Activated B cell treated with CpG ODN at 0.5 μM for 24 hours (primary cell): ENCODE results near the gene NLRC4. TPM values are rescaled to one million over a fixed set of nuclear protein-coding genes. Genes with fewer than 3 reads are reported as not detected.
A peak's percentile ranks its signal among the peaks of the same experiment; 100 is the strongest.
"Not testable (repeated sequence)": the region's sequence is repeated elsewhere in the genome, so short reads cannot be mapped to it uniquely, and the experiment has no call there.

Source experiments
- ATAC-seq: fragments of 200-7000 bp; cut with Tn5 transposase; one replicate; pipeline ENCODE4 v1.10.0; 2021; ENCODE audit warnings: low read depth, mild to moderate bottlenecking, moderate library complexity
- CTCF ChIA-PET: fragments of 350-600 bp; sonication (Branson Sonifier 250); formaldehyde crosslinking; loops from one replicate; lab custom pipeline; 2021; ENCODE audit warnings: antibody characterized with exemption; lab: Charles Lee
- POLR2A ChIA-PET: fragments of 350-600 bp; sonication (Branson Sonifier 250); formaldehyde crosslinking; loops from one replicate; lab custom pipeline; 2021; ENCODE audit warnings: antibody characterized with exemption; lab: Charles Lee
- DNase-seq: peaks from one replicate; pipeline ENCODE4 v3.0.0; 2022
- H3K27ac Mint-ChIP-seq: one replicate; pipeline ENCODE4 v1.8.0; 2020; ENCODE audit warnings: mixed read lengths
- H3K27me3 Mint-ChIP-seq: one replicate; pipeline ENCODE4 v1.8.0; 2021; ENCODE audit warnings: mixed read lengths
- H3K36me3 Mint-ChIP-seq: one replicate; pipeline ENCODE4 v1.8.0; 2021; ENCODE audit warnings: low read depth, mixed read lengths
- H3K4me1 Mint-ChIP-seq: one replicate; pipeline ENCODE4 v1.8.0; 2021; ENCODE audit warnings: mixed read lengths
- H3K4me3 Mint-ChIP-seq: one replicate; pipeline ENCODE4 v1.8.0; 2020; ENCODE audit warnings: mild to moderate bottlenecking, mixed read lengths
- H3K9me3 Mint-ChIP-seq: one replicate; pipeline ENCODE4 v1.8.0; 2020; ENCODE audit warnings: mixed read lengths
- intact Hi-C: fragments of 100-400 bp; cut with micrococcal nuclease; formaldehyde crosslinking; loops from one replicate; pipeline ENCODE4 v1.15.1; 2024
- total RNA-seq: library from RNA; stranded (reverse); gene quantifications from 2 replicates; pipeline ENCODE4 v1.2.3, GENCODE V29; 2022
- TF ChIP-seq, protein P1 (sequence below): fragments of 200-600 bp; IDR thresholded peaks from one replicate; pipeline ENCODE4 v1.8.0; 2022; ENCODE audit warnings: antibody characterized with exemption, mild to moderate bottlenecking

The NLRC4 gene
- total RNA-seq, 1 donor from 2014 or later, result 0.98 TPM

GRCh38 chr2:32277363-32277673 lies 12.6 kb upstream of the NLRC4 start:
- Mint-ChIP-seq H3K36me3 (peaks cover 18% of the 10 kb centered on the region), H3K27ac (peak overlapping the region; percentile 94), H3K9me3 (no peaks in the 10 kb centered on the region), H3K27me3 (peaks cover 9% of the 10 kb centered on the region), H3K4me1 (peaks cover 23% of the 10 kb centered on the region), H3K4me3 (peak overlapping the region; percentile 90)
- TF ChIP-seq, protein P1, sequence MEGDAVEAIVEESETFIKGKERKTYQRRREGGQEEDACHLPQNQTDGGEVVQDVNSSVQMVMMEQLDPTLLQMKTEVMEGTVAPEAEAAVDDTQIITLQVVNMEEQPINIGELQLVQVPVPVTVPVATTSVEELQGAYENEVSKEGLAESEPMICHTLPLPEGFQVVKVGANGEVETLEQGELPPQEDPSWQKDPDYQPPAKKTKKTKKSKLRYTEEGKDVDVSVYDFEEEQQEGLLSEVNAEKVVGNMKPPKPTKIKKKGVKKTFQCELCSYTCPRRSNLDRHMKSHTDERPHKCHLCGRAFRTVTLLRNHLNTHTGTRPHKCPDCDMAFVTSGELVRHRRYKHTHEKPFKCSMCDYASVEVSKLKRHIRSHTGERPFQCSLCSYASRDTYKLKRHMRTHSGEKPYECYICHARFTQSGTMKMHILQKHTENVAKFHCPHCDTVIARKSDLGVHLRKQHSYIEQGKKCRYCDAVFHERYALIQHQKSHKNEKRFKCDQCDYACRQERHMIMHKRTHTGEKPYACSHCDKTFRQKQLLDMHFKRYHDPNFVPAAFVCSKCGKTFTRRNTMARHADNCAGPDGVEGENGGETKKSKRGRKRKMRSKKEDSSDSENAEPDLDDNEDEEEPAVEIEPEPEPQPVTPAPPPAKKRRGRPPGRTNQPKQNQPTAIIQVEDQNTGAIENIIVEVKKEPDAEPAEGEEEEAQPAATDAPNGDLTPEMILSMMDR, result no peak
- ChIA-PET CTCF (no interaction called here), POLR2A (interaction anchor here (0.5 kb wide), 1 partner anchor 111 kb away, joined by 5 read pairs; no protein-coding TSS in a partner anchor)
- DNase-seq (no peak), ATAC-seq (no peak)
- intact Hi-C loops, result loop anchor here (1.0 to 5.0 kb wide), 5 partner anchors 13 to 1320 kb away; partner anchors contain the start of genes FAM98A, NLRC4, SLC30A6 and SPAST

DNA sequence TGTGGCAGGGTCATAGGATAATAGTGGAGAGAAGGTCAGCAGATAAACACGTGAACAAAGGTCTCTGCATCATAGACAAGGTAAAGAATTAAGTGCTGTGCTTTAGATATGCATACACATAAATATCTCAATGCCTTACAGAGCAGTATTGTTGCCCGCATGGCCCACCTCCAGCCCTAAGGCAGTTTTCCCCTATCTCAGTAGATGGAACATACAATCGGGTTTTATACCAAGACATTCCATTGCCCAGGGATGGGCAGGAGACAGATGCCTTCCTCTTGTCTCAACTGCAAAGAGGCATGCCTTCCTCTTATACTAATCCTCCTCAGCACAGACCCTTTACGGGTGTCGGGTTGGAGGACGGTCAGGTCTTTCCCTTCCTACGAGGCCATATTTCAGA lies 11.1 kb upstream of the NLRC4 start:
- H3K9me3 Mint-ChIP-seq, H3K27me3 Mint-ChIP-seq, CTCF ChIA-PET, DNase-seq, H3K27ac Mint-ChIP-seq, H3K4me3 Mint-ChIP-seq, POLR2A ChIA-PET, ATAC-seq: not testable (repeated sequence)
- intact Hi-C loops, result loop anchor here (5.0 kb wide), 2 partner anchors 213 to 1322 kb away; partner anchors contain the start of genes FAM98A and SPAST
- peaks cover 11% of the 10 kb centered on the region for H3K36me3 Mint-ChIP-seq
- peaks cover 17% of the 10 kb centered on the region for H3K4me1 Mint-ChIP-seq

- intact Hi-C loops, result no loop called here
- ChIA-PET POLR2A (no interaction called here), CTCF (no interaction called here)
- peaks cover 17% of the 10 kb centered on the region for H3K4me1 Mint-ChIP-seq
- peaks cover 9% of the 10 kb centered on the region for H3K27me3 Mint-ChIP-seq
- H3K9me3 Mint-ChIP-seq, result no peaks in the 10 kb centered on the region
- DNase-seq (no peak), ATAC-seq (no peak)
- TF ChIP-seq, protein P1, result no peak
- no peak overlapping the region for H3K27ac Mint-ChIP-seq
- peaks cover 8% of the 10 kb centered on the region for H3K36me3 Mint-ChIP-seq
- H3K4me3 Mint-ChIP-seq, result no peak overlapping the region
These were observed 9.6 kb upstream of the NLRC4 start for GRCh38 chr2:32274289-32274688.

- no peaks in the 10 kb centered on the region for H3K9me3 Mint-ChIP-seq
- peaks cover 3% of the 10 kb centered on the region for H3K4me1 Mint-ChIP-seq
- DNase-seq, result no peak
- TF ChIP-seq, protein P1, result no peak
- peaks cover 9% of the 10 kb centered on the region for H3K27me3 Mint-ChIP-seq
- H3K27ac Mint-ChIP-seq, result no peak overlapping the region
- POLR2A ChIA-PET, result no interaction called here
- intact Hi-C loops, result no loop called here
- no peak overlapping the region for H3K4me3 Mint-ChIP-seq
- no peak for ATAC-seq
- CTCF ChIA-PET, result no interaction called here
- no peaks in the 10 kb centered on the region for H3K36me3 Mint-ChIP-seq
These were observed 7.6 kb upstream of the NLRC4 start for GRCh38 chr2:32272279-32272678.

- Mint-ChIP-seq H3K9me3 (no peaks in the 10 kb centered on the region), H3K4me1 (no peaks in the 10 kb centered on the region), H3K27ac (no peak overlapping the region), H3K4me3 (no peak overlapping the region), H3K27me3 (peaks cover 9% of the 10 kb centered on the region), H3K36me3 (no peaks in the 10 kb centered on the region)
- intact Hi-C loops, result no loop called here
- no peak for DNase-seq
- POLR2A ChIA-PET, result no interaction called here
- TF ChIP-seq, protein P1, result no peak
- ATAC-seq, result no peak
- CTCF ChIA-PET, result no interaction called here
These were observed 6.4 kb upstream of the NLRC4 start for GRCh38 chr2:32271063-32271462.

GRCh38 chr2:32262105-32262504 lies 2.6 kb downstream of the NLRC4 start:
- Mint-ChIP-seq H3K4me1 (peaks cover 29% of the 10 kb centered on the region), H3K4me3 (peak overlapping the region; percentile 6), H3K27me3 (peaks cover 1% of the 10 kb centered on the region), H3K9me3 (no peaks in the 10 kb centered on the region), H3K27ac (peak overlapping the region; percentile 37), H3K36me3 (peaks cover 3% of the 10 kb centered on the region)
- CTCF ChIA-PET, result no interaction called here
- intact Hi-C loops, result loop anchor here (5.0 kb wide), 1 partner anchor 90 kb away; no protein-coding TSS in a partner anchor
- POLR2A ChIA-PET, result interaction anchor here (0.6 kb wide), 1 partner anchor 257 kb away, joined by 4 read pairs; no protein-coding TSS in a partner anchor
- TF ChIP-seq, protein P1, result no peak
- ATAC-seq (no peak), DNase-seq (no peak)
